Activated T-helper 1 cell treated with anti-CD3 and anti-CD28 coated beads, Interleukin-2, amount 50 U/mL, for 16 hours (primary cell): Measurements from ENCODE around the gene SLC4A1AP.
A peak's percentile ranks its signal among the peaks of the same experiment; 100 is the strongest.
"Not testable (repeated sequence)": the region's sequence is repeated elsewhere in the genome, so short reads cannot be mapped to it uniquely, and the experiment has no call there.

ENCODE experiments used
- DNase-seq, 2 donors: peaks; one replicate each; pipeline ENCODE4 v3.0.0-alpha.2; 2020; ENCODE audit warnings: low read depth in 1 of 2, low spot score in 1 of 2

SLC4A1AP gene

DNA sequence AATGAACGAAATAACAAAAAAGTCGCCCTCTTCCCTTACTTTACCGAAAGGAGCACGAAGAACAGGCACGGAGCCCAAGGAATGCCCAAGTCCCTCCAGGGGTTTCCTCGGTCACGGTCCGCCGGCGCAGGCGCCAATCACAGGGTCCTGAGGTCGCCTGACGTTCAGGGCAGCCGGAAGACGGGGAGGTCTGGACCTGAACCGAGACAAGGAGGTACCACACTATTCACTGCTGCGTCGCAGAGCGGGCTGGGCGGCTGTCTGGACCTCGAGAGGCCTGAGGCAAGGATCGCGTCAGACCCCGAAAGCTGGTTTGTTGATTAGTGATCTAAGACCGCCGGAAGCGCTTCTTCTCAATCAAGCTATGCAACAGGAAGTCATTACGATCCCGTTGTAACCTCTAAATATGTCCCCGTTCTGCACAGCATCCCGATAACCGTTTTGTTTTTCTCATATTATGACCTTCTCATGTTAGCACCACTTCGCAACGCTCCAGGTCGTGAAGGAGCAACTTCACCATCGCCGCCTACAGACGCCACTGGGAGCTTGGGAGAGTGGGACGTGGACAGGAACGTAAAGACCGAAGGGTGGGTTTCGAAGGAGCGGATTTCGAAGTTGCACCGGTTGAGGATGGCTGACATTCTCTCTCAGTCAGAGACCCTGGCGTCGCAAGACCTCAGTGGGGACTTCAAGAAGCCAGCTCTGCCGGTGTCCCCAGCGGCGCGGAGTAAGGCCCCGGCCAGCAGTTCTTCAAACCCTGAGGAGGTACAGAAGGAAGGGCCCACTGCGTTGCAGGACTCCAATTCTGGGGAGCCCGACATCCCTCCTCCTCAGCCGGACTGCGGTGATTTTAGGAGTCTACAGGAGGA is at the start of gene SLC4A1AP, which contains the start of gene SUPT7L:
Gene SLC4A1AP (plus strand): TSS at position 605 of the 869 bp plus-strand sequence. CDS start 26 bp downstream, at position 631.
Gene SUPT7L (minus strand): TSS at position 330 of the 869 bp plus-strand sequence. CDS start 1,422 bp downstream, outside the sequence.
- peak; percentile 58 to 69 for DNase-seq

GRCh38 chr2:27613985-27614384 is 49.7 kb upstream of the SLC4A1AP start:
- DNase-seq, result no peak

GRCh38 chr2:27615316-27615715 is 48.4 kb upstream of the SLC4A1AP start:
- DNase-seq, result no peak

- DNase-seq, result no peak
Measured at GRCh38 chr2:27621524-27621923, 42.2 kb upstream of the SLC4A1AP start.

- DNase-seq, result no peak
Measured at GRCh38 chr2:27622921-27623384, 40.7 kb upstream of the SLC4A1AP start.

GRCh38 chr2:27624943-27625342 is 38.7 kb upstream of the SLC4A1AP start:
- DNase-seq, result no peak

DNA sequence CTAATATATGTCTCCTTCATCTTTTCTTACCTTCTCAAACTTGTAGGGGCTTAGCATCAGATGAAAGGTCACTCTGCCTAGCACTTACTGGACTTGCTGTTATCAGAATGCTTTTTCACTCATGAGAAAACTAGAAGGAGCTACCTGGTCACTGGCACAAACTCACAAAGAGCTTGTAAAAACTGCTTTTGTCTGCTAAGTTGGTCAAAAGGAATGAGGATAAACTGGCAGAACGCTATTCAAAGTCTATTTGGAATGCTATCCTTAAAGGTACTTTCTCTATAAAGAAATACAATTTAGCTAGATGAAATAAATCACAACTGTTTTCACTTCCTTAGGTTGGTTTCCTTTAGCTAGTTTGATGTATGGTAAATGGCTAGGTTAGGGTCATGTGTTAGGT is 37.4 kb upstream of the SLC4A1AP start:
- not testable (repeated sequence) for DNase-seq

GRCh38 chr2:27626921-27627320 is 36.8 kb upstream of the SLC4A1AP start:
- not testable (repeated sequence) for DNase-seq

- DNase-seq, result no peak
Measured at GRCh38 chr2:27627963-27628766, 35.5 kb upstream of the SLC4A1AP start.

GRCh38 chr2:27628767-27629709 is 34.7 kb upstream of the SLC4A1AP start, which contains the start of the genes CCDC121 and GPN1:
TSS of gene CCDC121 (minus strand) at chr2:27629012. CDS start at chr2:27627799, 1,213 bp downstream.
TSS of gene GPN1 (plus strand) at chr2:27629050. CDS start at chr2:27629059, 9 bp downstream.
- peak; percentile 90 for DNase-seq

- DNase-seq, result not testable (repeated sequence)
Measured at GRCh38 chr2:27630257-27630656, 33.4 kb upstream of the SLC4A1AP start.

- DNase-seq, result no peak
Measured at GRCh38 chr2:27634291-27634690, 29.4 kb upstream of the SLC4A1AP start.

- no peak for DNase-seq
Measured at GRCh38 chr2:27636766-27637165, 26.9 kb upstream of the SLC4A1AP start.

- no peak for DNase-seq
Measured at GRCh38 chr2:27638037-27638637, 25.6 kb upstream of the SLC4A1AP start.

GRCh38 chr2:27638709-27639108 is 25.0 kb upstream of the SLC4A1AP start:
- DNase-seq, result no peak

- no peak for DNase-seq
Measured at GRCh38 chr2:27640722-27641245, 22.9 kb upstream of the SLC4A1AP start.

DNA sequence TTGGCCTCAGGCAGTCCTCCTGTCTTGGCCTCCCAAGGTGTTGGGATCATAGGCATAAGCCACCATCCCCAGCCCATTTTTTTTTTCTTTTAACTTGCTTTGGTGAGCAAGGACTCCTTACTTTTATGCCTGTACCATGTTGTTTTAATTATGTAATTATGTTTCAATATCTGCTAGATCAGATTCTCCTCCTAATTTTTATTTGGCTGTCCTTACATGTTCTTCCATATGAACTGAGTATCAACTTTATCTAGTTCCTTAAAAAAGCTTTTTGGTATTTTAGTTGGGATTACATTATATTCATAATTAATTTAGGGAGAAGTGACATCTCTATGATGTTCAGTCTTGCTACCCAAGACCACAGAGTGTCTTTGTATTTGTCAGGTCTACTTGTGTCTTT is 18.5 kb upstream of the SLC4A1AP start:
- no peak for DNase-seq

- no peak for DNase-seq
Measured at GRCh38 chr2:27647289-27647688, 16.4 kb upstream of the SLC4A1AP start.

DNA sequence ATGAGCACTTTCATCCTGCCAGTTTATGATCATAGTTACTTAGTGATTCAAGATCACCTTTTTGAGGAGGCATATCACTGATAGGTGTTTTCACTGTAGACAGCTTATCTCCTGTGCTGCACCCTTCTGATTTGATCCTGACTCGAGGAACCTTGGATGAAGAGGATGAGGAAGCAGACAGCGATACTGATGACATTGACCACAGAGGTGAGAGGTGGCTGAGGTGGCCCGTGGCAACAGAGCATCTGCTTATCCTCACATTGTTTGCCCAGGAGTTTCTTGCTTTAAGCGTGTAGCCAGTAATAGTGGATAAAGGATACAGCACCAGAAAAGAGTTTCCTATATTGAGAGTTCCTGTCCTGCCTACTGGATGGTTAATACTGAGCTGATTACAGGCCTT is 16.0 kb upstream of the SLC4A1AP start:
- no peak for DNase-seq

DNA sequence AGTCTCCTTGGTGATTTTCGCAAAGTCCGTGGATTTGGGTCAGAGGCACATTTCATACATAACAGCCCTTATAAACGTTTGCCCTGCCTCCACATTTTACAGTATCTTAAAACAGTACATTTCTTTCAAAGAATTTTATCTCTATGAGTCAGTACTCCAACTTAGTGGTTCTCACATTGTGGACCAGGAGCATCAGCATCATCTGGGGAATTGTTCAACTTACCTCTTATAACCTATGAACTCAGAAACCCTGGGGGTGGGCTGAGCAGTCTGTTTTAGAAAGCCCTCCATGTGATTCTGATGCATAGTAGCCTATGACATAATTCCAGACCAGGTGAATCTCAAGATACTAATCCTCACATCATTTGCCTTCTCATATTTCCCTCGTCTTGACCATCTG is 12.6 kb upstream of the SLC4A1AP start:
- DNase-seq, result no peak
